Measurements from ENCODE around the gene MASP1.

DNA sequence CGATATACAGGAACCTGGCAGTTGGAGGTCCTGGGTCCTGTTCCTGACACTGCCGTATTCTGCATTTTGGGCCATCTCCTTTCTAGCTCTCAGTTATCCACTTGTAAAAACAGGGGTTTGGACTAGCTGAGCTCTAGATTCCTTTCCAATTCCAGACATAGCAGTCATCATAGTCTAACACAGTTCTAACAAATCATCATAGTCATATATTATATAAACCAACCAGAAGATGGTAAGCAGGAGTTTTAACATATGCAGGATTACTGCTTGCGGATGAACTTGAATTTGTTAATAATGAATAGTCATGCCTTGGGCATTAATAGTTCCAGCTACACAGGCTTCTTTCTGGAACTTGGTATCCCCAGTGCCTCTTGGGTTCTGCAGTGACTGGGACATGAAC is 26.6 kb downstream of the MASP1 start:
- TF ChIP-seq, protein P1, sequence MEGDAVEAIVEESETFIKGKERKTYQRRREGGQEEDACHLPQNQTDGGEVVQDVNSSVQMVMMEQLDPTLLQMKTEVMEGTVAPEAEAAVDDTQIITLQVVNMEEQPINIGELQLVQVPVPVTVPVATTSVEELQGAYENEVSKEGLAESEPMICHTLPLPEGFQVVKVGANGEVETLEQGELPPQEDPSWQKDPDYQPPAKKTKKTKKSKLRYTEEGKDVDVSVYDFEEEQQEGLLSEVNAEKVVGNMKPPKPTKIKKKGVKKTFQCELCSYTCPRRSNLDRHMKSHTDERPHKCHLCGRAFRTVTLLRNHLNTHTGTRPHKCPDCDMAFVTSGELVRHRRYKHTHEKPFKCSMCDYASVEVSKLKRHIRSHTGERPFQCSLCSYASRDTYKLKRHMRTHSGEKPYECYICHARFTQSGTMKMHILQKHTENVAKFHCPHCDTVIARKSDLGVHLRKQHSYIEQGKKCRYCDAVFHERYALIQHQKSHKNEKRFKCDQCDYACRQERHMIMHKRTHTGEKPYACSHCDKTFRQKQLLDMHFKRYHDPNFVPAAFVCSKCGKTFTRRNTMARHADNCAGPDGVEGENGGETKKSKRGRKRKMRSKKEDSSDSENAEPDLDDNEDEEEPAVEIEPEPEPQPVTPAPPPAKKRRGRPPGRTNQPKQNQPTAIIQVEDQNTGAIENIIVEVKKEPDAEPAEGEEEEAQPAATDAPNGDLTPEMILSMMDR (IDR thresholded peaks at IDR 0.05) = no peak
- TF ChIP-seq POLR2AphosphoS5 (IDR thresholded peaks at IDR 0.05) (no peak), POLR2A (IDR thresholded peaks at IDR 0.05) (no peak), EP300 (IDR thresholded peaks at IDR 0.05) (no peak)
